RCC 7860 (cell line): ENCODE measurements around the gene GLP1R.

Source experiments
- DNase-seq: peaks from one replicate; pipeline ENCODE4 v3.0.0-alpha.2; 2015; ENCODE audit warnings: low spot score
- FAIRE-seq: peaks from 2 replicates; lab custom pipeline; 2012; peaks lifted over from hg19 to GRCh38; lab: Jason Lieb, UNC

The GLP1R gene

GRCh38 chr6:39048481-39049399, at the start of gene GLP1R:
Gene GLP1R, plus strand, starts transcription at chr6:39048781. Its CDS starts 60 bp downstream, at chr6:39048841.
- FAIRE-seq (no peak), DNase-seq (no peak)

- DNase-seq (no peak), FAIRE-seq (no peak)
Measured at GRCh38 chr6:39003072-39003471, 45.5 kb upstream of the GLP1R start.

- FAIRE-seq (no peak), DNase-seq (no peak)
Measured at GRCh38 chr6:39003492-39003891, 45.1 kb upstream of the GLP1R start.

- FAIRE-seq: no peak
- no peak for DNase-seq
Measured at GRCh38 chr6:39004801-39005200, 43.8 kb upstream of the GLP1R start.

GRCh38 chr6:39005774-39006173, 42.8 kb upstream of the GLP1R start:
- FAIRE-seq (no peak), DNase-seq (no peak)

- DNase-seq (no peak), FAIRE-seq (no peak)
Measured at GRCh38 chr6:39007575-39007974, 41.0 kb upstream of the GLP1R start.

- DNase-seq: no peak
- FAIRE-seq: no peak
Measured at GRCh38 chr6:39008737-39009136, 39.8 kb upstream of the GLP1R start.

GRCh38 chr6:39009476-39009875, 39.1 kb upstream of the GLP1R start:
- DNase-seq: no peak
- FAIRE-seq: no peak

GRCh38 chr6:39016839-39017546, 31.6 kb upstream of the GLP1R start:
- FAIRE-seq (no peak), DNase-seq (no peak)

- DNase-seq (no peak), FAIRE-seq (no peak)
Measured at GRCh38 chr6:39017547-39017880, 31.1 kb upstream of the GLP1R start.

GRCh38 chr6:39018103-39018502, 30.5 kb upstream of the GLP1R start:
- DNase-seq (no peak), FAIRE-seq (no peak)

- DNase-seq: no peak
- FAIRE-seq: no peak
Measured at GRCh38 chr6:39020136-39020535, 28.4 kb upstream of the GLP1R start.

- no peak for FAIRE-seq
- no peak for DNase-seq
Measured at GRCh38 chr6:39021041-39021440, 27.5 kb upstream of the GLP1R start.

- FAIRE-seq (no peak), DNase-seq (no peak)
Measured at GRCh38 chr6:39021779-39022178, 26.8 kb upstream of the GLP1R start.

- no peak for DNase-seq
- no peak for FAIRE-seq
Measured at GRCh38 chr6:39026175-39026574, 22.4 kb upstream of the GLP1R start.

- DNase-seq: no peak
- no peak for FAIRE-seq
Measured at GRCh38 chr6:39029156-39030011, 19.2 kb upstream of the GLP1R start.

GRCh38 chr6:39035681-39036080, 12.9 kb upstream of the GLP1R start:
- FAIRE-seq (no peak), DNase-seq (no peak)

- DNase-seq (no peak), FAIRE-seq (no peak)
Measured at GRCh38 chr6:39037082-39037508, 11.5 kb upstream of the GLP1R start.

- no peak for DNase-seq
- FAIRE-seq: no peak
Measured at GRCh38 chr6:39037707-39038106, 10.9 kb upstream of the GLP1R start.

GRCh38 chr6:39040080-39040673, 8.4 kb upstream of the GLP1R start:
- no peak for FAIRE-seq
- no peak for DNase-seq

- DNase-seq: no peak
- FAIRE-seq: no peak
Measured at GRCh38 chr6:39041072-39041471, 7.5 kb upstream of the GLP1R start.
